A673 (cell line): ENCODE data around the gene PDE8B. TPM values are rescaled to one million over a fixed set of nuclear protein-coding genes. Genes with fewer than 3 reads are reported as not detected.

Source experiments
- BruUV-seq: library from RNA; stranded (reverse); fragments of 400-500 nt; replicated peaks from 2 replicates; lab custom pipeline; 2021; lab: Mats Ljungman, UMichigan
- CTCF ChIA-PET: fragments of 300-600 bp; sonication (Branson Sonifier 250); formaldehyde crosslinking; loops from one replicate; lab custom pipeline; 2022; ENCODE audit warnings: antibody characterized with exemption; lab: Charles Lee
- POLR2A ChIA-PET: fragments of 300-600 bp; sonication (Branson Sonifier 250); formaldehyde crosslinking; loops from one replicate; lab custom pipeline; 2022; ENCODE audit warnings: antibody characterized with exemption; ENCODE audit not compliant: low non-redundant PET; lab: Charles Lee
- DNase-seq: peaks from one replicate; pipeline ENCODE4 v3.0.0-alpha.2; 2015; ENCODE audit warnings: low spot score
- H3K27ac ChIP-seq: fragments of 200-600 bp; sonication (generic); 2 replicates; pipeline ENCODE4 v1.5.1; 2016; ENCODE audit warnings: mixed run types, low read depth, mild to moderate bottlenecking, mixed read lengths, antibody characterized with exemption, low read length; ENCODE audit not compliant: poor library complexity, severe bottlenecking
- H3K27me3 ChIP-seq: fragments of 200-600 bp; sonication (generic); replicated peaks from 2 replicates; pipeline ENCODE4 v1.6.1; 2017; ENCODE audit warnings: mixed run types, low read depth, mild to moderate bottlenecking, mixed read lengths, antibody characterized with exemption, low read length; ENCODE audit not compliant: insufficient read depth, poor library complexity
- H3K36me3 ChIP-seq: fragments of 200-600 bp; sonication (generic); 2 replicates; pipeline ENCODE4 v1.6.1; 2016; ENCODE audit warnings: mixed run types, mild to moderate bottlenecking, mixed read lengths, antibody characterized with exemption, low read length; ENCODE audit not compliant: insufficient read depth, poor library complexity, severe bottlenecking
- H3K4me1 ChIP-seq: fragments of 200-600 bp; sonication (generic); 2 replicates; pipeline ENCODE4 v1.6.1; 2017; ENCODE audit warnings: mixed run types, mild to moderate bottlenecking, mixed read lengths, antibody characterized with exemption, low read length; ENCODE audit not compliant: insufficient read depth, poor library complexity, severe bottlenecking
- H3K4me3 ChIP-seq: fragments of 200-600 bp; sonication (generic); 2 replicates; pipeline ENCODE4 v1.5.1; 2016; ENCODE audit warnings: low read depth, mixed run types, mild to moderate bottlenecking, mixed read lengths, low read length; ENCODE audit not compliant: poor library complexity, severe bottlenecking
- H3K9me3 ChIP-seq: fragments of 200-600 bp; sonication (generic); 2 replicates; pipeline ENCODE4 v1.6.1; 2016; ENCODE audit warnings: mixed run types, low read depth, mild to moderate bottlenecking, mixed read lengths, antibody characterized with exemption, low read length; ENCODE audit not compliant: poor library complexity, severe bottlenecking
- EZH2 ChIP-seq: fragments of 200-600 bp; sonication (generic); IDR thresholded peaks from 2 replicates; pipeline ENCODE4 v1.6.1; 2017; ENCODE audit warnings: borderline replicate concordance, low read depth, mild to moderate bottlenecking, mixed read lengths, antibody characterized with exemption, low read length; ENCODE audit not compliant: poor library complexity, severe bottlenecking
- intact Hi-C: fragments of 100-400 bp; cut with micrococcal nuclease; formaldehyde crosslinking; loops from one replicate; pipeline ENCODE4 v1.10.0; 2022; ENCODE audit not compliant: unreplicated experiment
- total RNA-seq: library from RNA; stranded (reverse); gene quantifications from 2 replicates; pipeline ENCODE4 v1.2.3, GENCODE V29; 2021
- TF ChIP-seq, protein P1 (sequence below): fragments of 300-800, 200-600 bp; sonication (generic); conservative IDR thresholded peaks from 2 replicates; pipeline ENCODE4 v1.5.1; 2017; ENCODE audit warnings: low read depth, mild to moderate bottlenecking, antibody characterized with exemption, low read length, moderate library complexity, mixed read lengths

Gene PDE8B
- total RNA-seq, 1 experiment from 2014 or later = 0.69 TPM

DNA sequence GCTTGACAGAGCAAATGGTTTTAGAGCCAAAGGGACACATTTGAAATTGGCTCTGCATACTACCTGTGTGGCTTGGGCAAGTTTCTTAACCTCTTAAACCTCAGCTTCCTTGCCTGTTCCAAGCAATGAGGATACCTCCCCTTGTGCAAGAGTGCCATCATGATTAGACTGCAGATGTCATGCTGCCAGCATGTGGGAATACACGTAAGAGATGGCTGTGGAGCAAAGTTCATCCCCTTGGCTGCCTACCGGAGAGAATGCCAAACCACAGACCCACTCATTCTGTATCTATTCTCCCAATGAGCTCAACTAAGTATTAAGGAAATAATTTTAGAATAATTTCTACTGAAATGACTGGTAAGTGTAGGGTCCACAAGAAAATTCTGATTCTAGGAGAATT is 180.3 kb downstream of the PDE8B start:
- intact Hi-C loops = no loop called here
- ChIA-PET POLR2A (no interaction called here), CTCF (no interaction called here)
- Histone ChIP-seq H3K4me3 (no peak overlapping the region), H3K4me1 (no peaks in the 10 kb centered on the region), H3K27me3 (no peaks in the 10 kb centered on the region), H3K36me3 (no peaks in the 10 kb centered on the region), H3K9me3 (no peaks in the 10 kb centered on the region), H3K27ac (no peak overlapping the region)
- DNase-seq = no peak
- BruUV-seq = no TSS peak
- no peak for TF ChIP-seq EZH2
- TF ChIP-seq, protein P1, sequence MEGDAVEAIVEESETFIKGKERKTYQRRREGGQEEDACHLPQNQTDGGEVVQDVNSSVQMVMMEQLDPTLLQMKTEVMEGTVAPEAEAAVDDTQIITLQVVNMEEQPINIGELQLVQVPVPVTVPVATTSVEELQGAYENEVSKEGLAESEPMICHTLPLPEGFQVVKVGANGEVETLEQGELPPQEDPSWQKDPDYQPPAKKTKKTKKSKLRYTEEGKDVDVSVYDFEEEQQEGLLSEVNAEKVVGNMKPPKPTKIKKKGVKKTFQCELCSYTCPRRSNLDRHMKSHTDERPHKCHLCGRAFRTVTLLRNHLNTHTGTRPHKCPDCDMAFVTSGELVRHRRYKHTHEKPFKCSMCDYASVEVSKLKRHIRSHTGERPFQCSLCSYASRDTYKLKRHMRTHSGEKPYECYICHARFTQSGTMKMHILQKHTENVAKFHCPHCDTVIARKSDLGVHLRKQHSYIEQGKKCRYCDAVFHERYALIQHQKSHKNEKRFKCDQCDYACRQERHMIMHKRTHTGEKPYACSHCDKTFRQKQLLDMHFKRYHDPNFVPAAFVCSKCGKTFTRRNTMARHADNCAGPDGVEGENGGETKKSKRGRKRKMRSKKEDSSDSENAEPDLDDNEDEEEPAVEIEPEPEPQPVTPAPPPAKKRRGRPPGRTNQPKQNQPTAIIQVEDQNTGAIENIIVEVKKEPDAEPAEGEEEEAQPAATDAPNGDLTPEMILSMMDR = no peak

DNA sequence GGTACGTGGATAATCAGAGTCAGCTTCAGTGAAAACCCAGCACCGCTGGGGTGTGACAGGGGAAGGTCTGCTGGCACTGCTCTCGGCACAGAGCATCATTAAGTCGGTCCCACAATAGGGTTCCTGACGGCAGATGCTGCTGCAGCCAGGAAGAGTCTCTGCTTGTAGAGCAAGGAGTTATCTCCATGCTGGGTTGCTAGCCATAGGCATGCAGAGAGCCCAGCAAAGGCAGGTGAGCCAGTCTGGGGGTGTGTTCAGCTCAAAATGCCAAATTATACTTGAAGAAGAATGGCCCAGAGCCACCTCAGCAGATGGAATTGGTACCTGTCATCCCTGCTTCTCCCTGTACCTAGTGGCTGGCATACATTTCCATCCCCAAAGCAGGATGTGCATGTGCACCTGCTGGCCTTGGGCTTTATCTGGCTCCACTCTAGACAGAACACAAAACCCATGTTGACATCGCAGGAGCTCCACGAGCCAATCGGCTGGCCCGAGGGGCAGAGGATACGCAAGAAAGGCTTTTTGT is 180.8 kb downstream of the PDE8B start:
- H3K4me3 ChIP-seq = no peak overlapping the region
- no peaks in the 10 kb centered on the region for H3K4me1 ChIP-seq
- POLR2A ChIA-PET = no interaction called here
- H3K27me3 ChIP-seq = no peaks in the 10 kb centered on the region
- CTCF ChIA-PET = no interaction called here
- no peak for DNase-seq
- H3K27ac ChIP-seq = no peak overlapping the region
- no TSS peak for BruUV-seq
- TF ChIP-seq, protein P1 = no peak
- TF ChIP-seq EZH2 = no peak
- H3K36me3 ChIP-seq = no peaks in the 10 kb centered on the region
- no peaks in the 10 kb centered on the region for H3K9me3 ChIP-seq
- intact Hi-C loops = no loop called here

DNA sequence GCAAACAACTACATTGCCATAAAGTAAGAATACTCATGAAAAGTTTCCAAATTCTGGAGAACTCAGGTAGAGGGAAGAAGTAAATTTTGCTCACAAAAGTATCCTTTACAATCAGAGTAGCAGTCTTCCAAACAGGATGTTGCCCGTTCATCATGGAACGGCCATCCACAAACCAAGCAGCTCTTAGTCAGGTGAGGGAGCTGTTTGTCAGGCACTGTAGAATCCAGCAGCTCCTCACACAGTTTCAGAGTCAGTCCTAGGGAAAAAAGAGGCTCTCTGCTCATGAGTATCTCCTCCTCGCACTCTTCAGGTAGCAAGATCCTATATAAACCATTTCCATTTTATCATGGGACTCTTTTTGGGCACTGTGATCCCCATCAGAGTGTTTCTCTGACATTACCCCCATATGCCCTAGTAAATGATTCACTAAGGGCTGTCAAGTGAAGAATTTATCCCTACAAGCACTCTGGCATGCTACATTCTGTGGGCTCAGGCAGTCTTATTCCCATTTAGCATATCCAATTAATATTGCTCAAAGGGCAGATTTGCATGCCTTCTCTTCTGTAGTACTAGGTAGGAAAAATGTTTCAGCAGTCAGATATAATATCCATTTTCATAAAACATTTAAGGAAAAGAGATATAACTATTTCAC is 183.7 kb downstream of the PDE8B start:
- TF ChIP-seq EZH2 = no peak
- TF ChIP-seq, protein P1 = no peak
- DNase-seq = no peak
- intact Hi-C loops = no loop called here
- no peaks in the 10 kb centered on the region for H3K27me3 ChIP-seq
- H3K4me3 ChIP-seq = no peak overlapping the region
- POLR2A ChIA-PET = no interaction called here
- no peaks in the 10 kb centered on the region for H3K9me3 ChIP-seq
- H3K36me3 ChIP-seq = no peaks in the 10 kb centered on the region
- H3K4me1 ChIP-seq = no peaks in the 10 kb centered on the region
- no peak overlapping the region for H3K27ac ChIP-seq
- no TSS peak for BruUV-seq
- CTCF ChIA-PET = no interaction called here
